ENCODE measurements around the gene KCNF1.

DNA sequence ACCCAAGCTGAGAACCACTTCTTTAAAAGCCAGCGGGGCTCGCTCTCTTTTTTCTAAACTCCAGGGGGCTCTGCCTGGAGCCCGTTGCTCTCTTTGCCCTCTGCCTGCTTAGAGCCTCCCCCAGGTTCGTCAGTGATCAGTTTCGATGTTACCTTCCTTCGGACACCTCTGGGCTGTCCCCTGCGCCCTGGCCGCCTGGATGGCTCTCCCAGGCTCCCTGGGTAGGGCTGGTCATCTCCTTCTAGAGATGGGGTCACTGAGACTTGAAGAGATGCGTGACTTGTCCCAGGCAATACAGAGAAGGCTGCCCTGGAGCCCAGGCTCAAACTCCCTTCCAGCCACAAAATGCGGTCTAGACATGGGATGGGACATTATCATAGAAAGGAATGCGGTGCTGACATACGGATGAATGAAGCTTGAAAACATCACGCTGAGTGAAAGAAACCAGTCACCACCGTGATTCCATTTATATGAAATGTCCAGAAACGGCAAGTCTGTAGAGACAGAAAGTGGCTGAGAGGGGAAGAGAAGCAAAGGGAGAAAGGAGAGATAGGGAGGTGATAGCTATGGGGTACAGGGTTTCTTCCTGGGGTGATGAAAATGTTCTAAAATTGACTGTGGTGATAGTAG is 14.6 kb downstream of the KCNF1 start:
- TF ChIP-seq, protein P1, sequence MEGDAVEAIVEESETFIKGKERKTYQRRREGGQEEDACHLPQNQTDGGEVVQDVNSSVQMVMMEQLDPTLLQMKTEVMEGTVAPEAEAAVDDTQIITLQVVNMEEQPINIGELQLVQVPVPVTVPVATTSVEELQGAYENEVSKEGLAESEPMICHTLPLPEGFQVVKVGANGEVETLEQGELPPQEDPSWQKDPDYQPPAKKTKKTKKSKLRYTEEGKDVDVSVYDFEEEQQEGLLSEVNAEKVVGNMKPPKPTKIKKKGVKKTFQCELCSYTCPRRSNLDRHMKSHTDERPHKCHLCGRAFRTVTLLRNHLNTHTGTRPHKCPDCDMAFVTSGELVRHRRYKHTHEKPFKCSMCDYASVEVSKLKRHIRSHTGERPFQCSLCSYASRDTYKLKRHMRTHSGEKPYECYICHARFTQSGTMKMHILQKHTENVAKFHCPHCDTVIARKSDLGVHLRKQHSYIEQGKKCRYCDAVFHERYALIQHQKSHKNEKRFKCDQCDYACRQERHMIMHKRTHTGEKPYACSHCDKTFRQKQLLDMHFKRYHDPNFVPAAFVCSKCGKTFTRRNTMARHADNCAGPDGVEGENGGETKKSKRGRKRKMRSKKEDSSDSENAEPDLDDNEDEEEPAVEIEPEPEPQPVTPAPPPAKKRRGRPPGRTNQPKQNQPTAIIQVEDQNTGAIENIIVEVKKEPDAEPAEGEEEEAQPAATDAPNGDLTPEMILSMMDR (IDR thresholded peaks at IDR 0.05): no peak
- no peak for TF ChIP-seq POLR2AphosphoS5 (IDR thresholded peaks at IDR 0.05)
- no peak for TF ChIP-seq POLR2A (IDR thresholded peaks at IDR 0.05)
